HEK293 (cell line): ENCODE results near the gene CARD10.
A peak's percentile ranks its signal among the peaks of the same experiment; 100 is the strongest.

ENCODE experiments used
- CTCF ChIA-PET: fragments of 350-600 bp; formaldehyde crosslinking; extraction: SDS; loops from one replicate; lab custom pipeline; 2021; ENCODE audit warnings: antibody characterized with exemption; lab: Yijun Ruan, JAX
- POLR2A ChIA-PET: fragments of 300-600 bp; formaldehyde crosslinking; extraction: SDS; loops from one replicate; lab custom pipeline; 2020; ENCODE audit warnings: antibody characterized with exemption, inconsistent platforms; lab: Yijun Ruan, JAX
- H3K27ac ChIP-seq: fragments of 200-500 bp; sonication (Bioruptor generic); 2 replicates; pipeline ENCODE4 v1.5.1; 2014; ENCODE audit warnings: low read depth, low read length, control low read depth, inconsistent platforms; ENCODE audit errors: extremely low read depth
- H3K36me3 ChIP-seq, 2 experiments: fragments of 200-500 bp in 1 of 2; sonication (Bioruptor generic) in 1 of 2; 1 replicate in 1 of 2; 2 replicates in 1 of 2; pipeline ENCODE4 v1.5.1; 2014 to 2017; ENCODE audit warnings: inconsistent platforms in 2 of 2, low read length in 2 of 2; ENCODE audit not compliant: control insufficient read depth in 2 of 2, insufficient read depth in 1 of 2
- H3K4me1 ChIP-seq: fragments of 200-500 bp; sonication (Bioruptor generic); 2 replicates; pipeline ENCODE4 v1.5.1; 2014; ENCODE audit warnings: mild to moderate bottlenecking, low read length, inconsistent platforms; ENCODE audit not compliant: control insufficient read depth, insufficient read depth
- H3K4me3 ChIP-seq: 2 replicates; pipeline ENCODE4 v1.5.1; 2011; ENCODE audit warnings: low read depth, mild to moderate bottlenecking, control low read depth, low read length, moderate library complexity
- H3K9me3 ChIP-seq: fragments of 200-500 bp; sonication (Bioruptor generic); 2 replicates; pipeline ENCODE4 v1.5.1; 2014; ENCODE audit warnings: low read depth, low read length, inconsistent platforms; ENCODE audit not compliant: control insufficient read depth, insufficient read depth
- ATF2 ChIP-seq: fragments of 450-650 bp; formaldehyde crosslinking; IDR thresholded peaks from 2 replicates; pipeline ENCODE4 v1.5.1; 2016; ENCODE audit warnings: missing biosample characterization, missing genetic modification characterization, low read depth
- EGR2 ChIP-seq: fragments of 450-650 bp; formaldehyde crosslinking; IDR thresholded peaks from 2 replicates; pipeline ENCODE4 v1.5.1; 2016; ENCODE audit warnings: low read depth, missing biosample characterization, missing genetic modification characterization
- PRDM4 ChIP-seq: fragments of 450-650 bp; formaldehyde crosslinking; IDR thresholded peaks from 2 replicates; pipeline ENCODE4 v1.5.1; 2017; ENCODE audit warnings: missing biosample characterization, missing genetic modification characterization
- ZBTB1 ChIP-seq: fragments of 450-650 bp; formaldehyde crosslinking; IDR thresholded peaks from 2 replicates; pipeline ENCODE4 v1.5.1; 2016; ENCODE audit warnings: missing biosample characterization, missing genetic modification characterization
- ZBTB7A ChIP-seq: fragments of 450-650 bp; formaldehyde crosslinking; IDR thresholded peaks from 2 replicates; pipeline ENCODE4 v1.5.1; 2016; ENCODE audit warnings: low read depth, missing biosample characterization, missing genetic modification characterization
- ZFHX2 ChIP-seq: fragments of 450-650 bp; formaldehyde crosslinking; conservative IDR thresholded peaks from 2 replicates; pipeline ENCODE4 v1.5.1; 2016; ENCODE audit warnings: missing biosample characterization, missing genetic modification characterization
- ZNF169 ChIP-seq: fragments of 450-650 bp; formaldehyde crosslinking; IDR thresholded peaks from 2 replicates; pipeline ENCODE4 v1.5.1; 2016; ENCODE audit warnings: missing biosample characterization, missing genetic modification characterization
- ZNF175 ChIP-seq: fragments of 450-650 bp; formaldehyde crosslinking; IDR thresholded peaks from 2 replicates; pipeline ENCODE4 v1.5.1; 2016; ENCODE audit warnings: missing biosample characterization, missing genetic modification characterization
- ZNF18 ChIP-seq: fragments of 450-650 bp; formaldehyde crosslinking; IDR thresholded peaks from 2 replicates; pipeline ENCODE4 v1.5.1; 2016; ENCODE audit warnings: missing biosample characterization, missing genetic modification characterization
- ZNF19 ChIP-seq: fragments of 450-650 bp; formaldehyde crosslinking; IDR thresholded peaks from 2 replicates; pipeline ENCODE4; 2016; ENCODE audit warnings: missing biosample characterization, missing genetic modification characterization, low read depth
- ZNF311 ChIP-seq: fragments of 450-650 bp; formaldehyde crosslinking; IDR thresholded peaks from 2 replicates; pipeline ENCODE4 v1.5.1; 2017; ENCODE audit warnings: missing biosample characterization, missing genetic modification characterization, borderline replicate concordance
- ZNF48 ChIP-seq: fragments of 450-650 bp; formaldehyde crosslinking; IDR thresholded peaks from 2 replicates; pipeline ENCODE4 v1.5.1; 2016; ENCODE audit warnings: missing biosample characterization, missing genetic modification characterization
- ZNF549 ChIP-seq: fragments of 450-650 bp; IDR thresholded peaks from 2 replicates; pipeline ENCODE4 v1.5.1; 2018; ENCODE audit warnings: missing biosample characterization, missing genetic modification characterization, mild to moderate bottlenecking, inconsistent platforms, moderate library complexity
- ZNF555 ChIP-seq: fragments of 450-650 bp; formaldehyde crosslinking; conservative IDR thresholded peaks from 2 replicates; pipeline ENCODE4 v1.5.1; 2017; ENCODE audit warnings: missing biosample characterization, mild to moderate bottlenecking, missing genetic modification characterization, inconsistent platforms
- ZNF560 ChIP-seq: fragments of 450-650 bp; formaldehyde crosslinking; IDR thresholded peaks from 2 replicates; pipeline ENCODE4 v1.5.1; 2017; ENCODE audit warnings: missing biosample characterization, missing genetic modification characterization, borderline replicate concordance
- ZNF596 ChIP-seq: fragments of 450-650 bp; IDR thresholded peaks from 2 replicates; pipeline ENCODE4 v1.5.0; 2018; ENCODE audit warnings: missing biosample characterization, mild to moderate bottlenecking, missing genetic modification characterization, moderate library complexity
- ZNF610 ChIP-seq: fragments of 450-650 bp; formaldehyde crosslinking; IDR thresholded peaks from 2 replicates; pipeline ENCODE4 v1.5.1; 2016; ENCODE audit warnings: missing biosample characterization, missing genetic modification characterization, borderline replicate concordance
- ZNF658 ChIP-seq: fragments of 450-650 bp; formaldehyde crosslinking; IDR thresholded peaks from 2 replicates; pipeline ENCODE4; 2016; ENCODE audit warnings: missing biosample characterization, missing genetic modification characterization
- ZNF692 ChIP-seq: fragments of 450-650 bp; formaldehyde crosslinking; IDR thresholded peaks from 2 replicates; pipeline ENCODE4 v1.5.1; 2016; ENCODE audit warnings: missing biosample characterization, missing genetic modification characterization
- ZXDB ChIP-seq: fragments of 450-650 bp; formaldehyde crosslinking; IDR thresholded peaks from 2 replicates; pipeline ENCODE4 v1.5.1; 2016; ENCODE audit warnings: missing biosample characterization, missing genetic modification characterization

The CARD10 gene

GRCh38 chr22:37559901-37560607 lies 40.8 kb upstream of the CARD10 start, which contains the start of gene CDC42EP1 (continued):
- TF ChIP-seq ZNF549 (tag by site-specific recombination): no peak
- TF ChIP-seq EGR2 (tag by site-specific recombination): no peak
- TF ChIP-seq ZXDB (tag by site-specific recombination): 0 out of 2 replicates have a peak, but pooled peaks have one; percentile 23

- H3K36me3 ChIP-seq: peaks cover 0 to 11% of the 10 kb centered on the region in 2 experiments; a peak in 1 of 3 replicates
- no peak overlapping the region for H3K4me3 ChIP-seq
- POLR2A ChIA-PET: interaction anchor here (0.5 to 1.4 kb wide), 10 partner anchors 9 to 171 kb away, joined by 3 to 8 read pairs (median 4); partner anchors contain the start of genes GGA1 and NOL12
- CTCF ChIA-PET: interaction anchor here (0.6 to 1.2 kb wide), 3 partner anchors 11 to 20 kb away, joined by 4 to 6 read pairs (median 4); no protein-coding TSS in a partner anchor
- no peaks in the 10 kb centered on the region for H3K9me3 ChIP-seq
- H3K4me1 ChIP-seq: peaks cover 12% of the 10 kb centered on the region
- TF ChIP-seq EGR2 (tag by site-specific recombination) (no peak), ZNF175 (tag by site-specific recombination) (no peak), ZNF48 (tag by site-specific recombination) (no peak), PRDM4 (tag by site-specific recombination) (no peak), ZBTB7A (tag by site-specific recombination) (no peak), ZNF658 (tag by site-specific recombination) (no peak), ZBTB1 (no peak), ZNF596 (tag by site-specific recombination) (no peak)
- peak overlapping the region; percentile 96 for H3K27ac ChIP-seq
Observed at GRCh38 chr22:37559521-37559900, 40.3 kb upstream of the CARD10 start.

- Histone ChIP-seq H3K4me3 (no peak overlapping the region), H3K4me1 (peaks cover 10% of the 10 kb centered on the region), H3K9me3 (no peaks in the 10 kb centered on the region), H3K27ac (no peak overlapping the region), H3K36me3 (peaks cover 0 to 9% of the 10 kb centered on the region in 2 experiments; a peak in 1 of 3 replicates)
- POLR2A ChIA-PET: interaction anchor here (0.5 to 2.8 kb wide), 6 partner anchors 11 to 303 kb away, joined by 3 to 12 read pairs (median 4); partner anchors contain the start of gene GGA1
- TF ChIP-seq ZNF560 (tag by site-specific recombination): no peak
- TF ChIP-seq ZFHX2 (tag by site-specific recombination): 0 out of 2 replicates have a peak, but pooled peaks have one; percentile 22
- CTCF ChIA-PET: interaction anchor here (1.1 to 4.8 kb wide), 4 partner anchors 8 to 122 kb away, joined by 3 to 36 read pairs (median 14); no protein-coding TSS in a partner anchor
Observed at GRCh38 chr22:37558815-37559214, 39.6 kb upstream of the CARD10 start.

GRCh38 chr22:37557321-37558001 lies 38.2 kb upstream of the CARD10 start:
- H3K4me3 ChIP-seq: no peak overlapping the region
- ChIA-PET POLR2A (interaction anchor here (0.6 to 2.8 kb wide), 3 partner anchors 10 to 18 kb away, joined by 3 to 12 read pairs (median 3); no protein-coding TSS in a partner anchor), CTCF (interaction anchor here (0.6 to 4.8 kb wide), 12 partner anchors 9 to 163 kb away, joined by 3 to 36 read pairs (median 6); no protein-coding TSS in a partner anchor)
- H3K4me1 ChIP-seq: no peaks in the 10 kb centered on the region; the same call in 1 of the 2 replicates
- H3K9me3 ChIP-seq: no peaks in the 10 kb centered on the region
- no peak overlapping the region for H3K27ac ChIP-seq
- peaks cover 0 to 7% of the 10 kb centered on the region in 2 experiments; a peak in 1 of 3 replicates for H3K36me3 ChIP-seq
- TF ChIP-seq ZNF692 (tag by site-specific recombination) (no peak), ZNF610 (tag by site-specific recombination) (no peak), ZNF555 (tag by site-specific recombination) (no peak), ATF2 (no peak), ZNF311 (no peak), ZNF18 (tag by site-specific recombination) (no peak), ZNF169 (tag by site-specific recombination) (no peak), ZNF19 (tag by site-specific recombination) (no peak)
